Stomach smooth muscle (tissue), 2 donors: Measurements from ENCODE around the gene GALNT7.

Experiments
- H3K27ac ChIP-seq: one replicate; pipeline ENCODE4 v1.7.0; 2013; ENCODE audit warnings: mild to moderate bottlenecking, low read length, inconsistent platforms
- H3K27me3 ChIP-seq, 2 donors: one replicate each; pipeline ENCODE4 v1.7.0; 2013; ENCODE audit warnings: low read length in 2 of 2; ENCODE audit not compliant: insufficient read depth in 2 of 2, control insufficient read depth in 1 of 2
- H3K36me3 ChIP-seq, 2 donors: one replicate each; pipeline ENCODE4 v1.7.0; 2013; ENCODE audit warnings: low read length in 2 of 2; ENCODE audit not compliant: control insufficient read depth in 2 of 2, insufficient read depth in 2 of 2
- H3K4me1 ChIP-seq: one replicate; pipeline ENCODE4 v1.7.0; 2013; ENCODE audit warnings: low read length; ENCODE audit not compliant: control insufficient read depth, insufficient read depth
- H3K4me3 ChIP-seq, 2 donors: one replicate each; pipeline ENCODE4 v1.7.0; 2013; ENCODE audit warnings: low read length in 2 of 2
- H3K9ac ChIP-seq, 2 donors: one replicate each; pipeline ENCODE4 v1.7.0; 2013; ENCODE audit warnings: low read length in 2 of 2, mild to moderate bottlenecking in 1 of 2
- H3K9me3 ChIP-seq, 2 donors: one replicate each; pipeline ENCODE4 v1.7.0; 2013; ENCODE audit warnings: low read length in 2 of 2; ENCODE audit not compliant: control insufficient read depth in 2 of 2
- donor health status: healthy.
- donor health status: Pancreatic carcinoma.

Gene GALNT7

DNA sequence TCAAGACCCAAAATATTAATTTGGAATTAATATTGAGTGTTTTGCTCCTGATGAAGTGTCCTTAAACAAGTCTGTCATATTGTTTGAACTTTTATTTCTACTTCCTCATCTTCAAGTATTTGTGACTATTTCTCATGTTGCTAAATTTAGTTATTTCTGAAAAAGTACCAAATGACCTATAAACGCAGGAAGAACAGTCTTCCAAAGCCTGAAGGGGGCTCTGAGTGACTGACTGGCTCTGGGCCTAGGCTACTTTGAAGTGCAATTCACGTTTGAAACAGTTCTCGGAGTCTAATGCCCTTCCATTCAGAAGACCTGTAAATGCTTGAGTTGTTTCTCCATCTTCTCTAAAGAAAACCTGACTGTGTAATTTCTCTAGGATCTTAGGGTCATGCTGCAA, 26.5 kb downstream of the GALNT7 start:
- Histone ChIP-seq H3K27me3 (no peaks in the 10 kb centered on the region), H3K9ac (no peak overlapping the region), H3K4me3 (no peak overlapping the region), H3K36me3 (no peaks in the 10 kb centered on the region), H3K27ac (no peak overlapping the region), H3K9me3 (no peaks in the 10 kb centered on the region), H3K4me1 (no peaks in the 10 kb centered on the region)

DNA sequence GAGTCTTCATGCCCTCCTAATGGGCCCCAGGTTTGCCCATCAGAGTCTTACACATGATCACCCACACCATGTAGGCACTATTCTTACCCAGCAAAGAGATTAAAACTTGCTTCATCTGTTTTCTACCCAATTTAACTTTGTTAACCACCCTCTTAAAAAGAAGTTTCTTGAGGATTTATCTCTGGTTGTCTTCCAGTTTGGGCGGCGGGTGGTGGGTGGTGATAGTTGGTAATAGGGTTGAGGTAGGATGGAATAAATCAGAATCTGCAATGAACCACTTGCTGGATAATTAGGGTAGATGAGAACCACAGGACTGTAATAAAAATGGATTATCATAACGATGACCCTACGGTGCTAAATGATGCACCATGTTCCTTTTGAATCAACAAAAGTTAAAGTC, 30.9 kb downstream of the GALNT7 start:
- Histone ChIP-seq H3K4me1 (no peaks in the 10 kb centered on the region), H3K9ac (no peak overlapping the region)

DNA sequence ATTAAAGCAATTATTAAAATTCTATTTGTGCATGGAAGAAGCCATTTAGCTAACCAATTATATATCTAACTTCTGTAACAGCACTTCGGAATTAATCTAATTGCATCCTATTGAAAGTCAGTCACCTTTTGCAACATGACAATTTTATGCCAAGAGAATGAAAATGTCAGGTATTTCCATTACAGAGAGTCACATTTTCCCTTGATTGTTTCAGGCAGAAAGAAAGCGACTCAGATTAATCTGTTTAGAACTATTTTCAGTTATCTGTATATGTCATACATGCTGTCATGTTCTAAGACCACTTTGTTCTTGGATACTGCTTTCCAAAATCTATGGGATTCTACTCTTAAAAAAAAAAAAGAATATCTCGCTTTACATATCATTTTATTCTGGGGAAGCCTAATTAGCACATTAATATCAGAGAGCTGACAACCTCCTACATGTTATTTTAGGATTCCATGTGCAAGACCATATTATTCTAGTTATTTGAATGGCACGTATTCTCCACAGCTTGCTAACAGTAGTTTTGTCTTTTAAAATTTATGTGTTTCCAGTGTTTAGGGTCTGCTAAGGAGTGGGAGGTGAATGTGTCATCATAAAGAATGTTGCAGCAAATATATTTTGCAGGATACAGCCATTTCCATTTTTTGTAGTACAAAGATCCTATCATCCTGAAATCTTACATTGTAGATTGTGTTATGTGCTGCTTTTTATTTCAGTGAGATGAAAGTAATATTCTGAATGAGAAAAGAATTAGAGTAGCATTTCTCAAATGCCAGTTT, 31.7 kb downstream of the GALNT7 start:
- H3K9me3 ChIP-seq = no peaks in the 10 kb centered on the region
- no peak overlapping the region for H3K27ac ChIP-seq
- H3K4me3 ChIP-seq = no peak overlapping the region
- no peaks in the 10 kb centered on the region for H3K4me1 ChIP-seq
- no peaks in the 10 kb centered on the region for H3K27me3 ChIP-seq
- no peak overlapping the region for H3K9ac ChIP-seq
- peaks cover 0 to 3% of the 10 kb centered on the region in 2 donors for H3K36me3 ChIP-seq

More for the DNA sequence above, 30.9 kb downstream of the GALNT7 start:
- Histone ChIP-seq H3K9me3 (no peaks in the 10 kb centered on the region), H3K36me3 (peaks cover 0 to 3% of the 10 kb centered on the region in 2 donors), H3K27ac (no peak overlapping the region), H3K4me3 (no peak overlapping the region), H3K27me3 (no peaks in the 10 kb centered on the region)

DNA sequence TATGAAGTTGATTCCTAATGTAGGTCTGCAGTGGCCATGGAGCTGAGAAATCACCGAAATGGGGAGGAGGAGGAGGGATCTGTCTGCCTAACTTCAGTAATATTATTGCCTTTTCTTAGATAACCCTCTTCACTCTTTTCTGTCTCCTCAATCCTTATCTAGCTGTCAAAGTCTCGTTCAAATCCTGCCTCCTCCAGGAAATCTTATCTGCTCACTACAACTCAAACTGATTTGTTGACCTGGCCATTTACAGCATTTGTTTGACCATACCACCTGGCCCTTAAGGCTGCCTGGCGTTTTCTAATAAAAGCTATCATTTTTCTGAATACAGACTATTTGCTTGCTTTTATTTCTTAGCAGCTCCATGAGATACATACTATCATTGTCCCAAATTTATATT, 33.8 kb downstream of the GALNT7 start:
- Histone ChIP-seq H3K27ac (no peak overlapping the region), H3K4me1 (no peaks in the 10 kb centered on the region), H3K4me3 (no peak overlapping the region), H3K9me3 (no peaks in the 10 kb centered on the region), H3K9ac (no peak overlapping the region), H3K27me3 (no peaks in the 10 kb centered on the region), H3K36me3 (peaks cover 0 to 3% of the 10 kb centered on the region in 2 donors)

DNA sequence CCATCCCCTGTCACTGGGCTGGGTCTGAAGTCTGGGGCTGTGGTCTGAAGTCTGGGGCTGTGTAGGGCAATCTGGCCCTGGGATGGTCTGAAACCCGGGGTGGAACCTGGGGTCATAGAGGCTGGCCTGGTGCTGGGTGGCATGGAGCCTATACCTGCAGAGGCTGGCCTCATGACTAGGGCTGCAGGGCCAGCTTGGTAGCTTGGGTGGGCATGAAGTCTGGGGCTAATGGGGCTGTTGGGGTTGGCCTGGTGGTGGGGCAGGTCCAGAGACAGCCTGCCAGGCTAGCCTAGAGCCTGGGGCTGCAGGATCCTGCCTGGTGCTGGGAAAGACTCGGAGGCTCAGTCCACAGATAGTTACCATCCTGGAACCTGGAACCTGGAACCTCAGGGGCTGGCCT, 37.0 kb downstream of the GALNT7 start:
- H3K27ac ChIP-seq = no peak overlapping the region
- H3K4me1 ChIP-seq = no peaks in the 10 kb centered on the region
- H3K9ac ChIP-seq = no peak overlapping the region
- no peak overlapping the region for H3K4me3 ChIP-seq
- H3K27me3 ChIP-seq = no peaks in the 10 kb centered on the region
- H3K9me3 ChIP-seq = no peaks in the 10 kb centered on the region
- H3K36me3 ChIP-seq = peaks cover 0 to 3% of the 10 kb centered on the region in 2 donors

DNA sequence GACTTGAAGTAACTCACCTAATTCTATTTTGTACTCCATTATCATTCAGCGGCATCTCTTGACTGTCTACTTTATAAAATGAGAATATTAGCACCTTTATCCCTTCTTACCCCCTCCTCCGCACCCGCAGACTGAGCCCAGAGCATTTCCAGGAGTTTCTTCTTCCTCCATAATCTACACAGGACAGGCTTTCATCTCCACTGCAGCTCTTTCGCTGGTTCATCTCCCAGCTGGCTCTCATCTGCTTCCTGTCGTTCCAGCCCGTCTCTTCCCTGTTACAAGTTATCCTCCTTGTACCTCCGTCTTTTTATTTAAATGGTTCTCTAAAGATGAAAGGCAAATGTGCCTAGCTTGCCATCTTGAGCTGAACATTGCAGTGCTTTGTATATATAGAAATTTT, 39.8 kb downstream of the GALNT7 start:
- Histone ChIP-seq H3K27me3 (no peaks in the 10 kb centered on the region), H3K36me3 (peaks cover 0 to 3% of the 10 kb centered on the region in 2 donors), H3K27ac (no peak overlapping the region), H3K4me1 (no peaks in the 10 kb centered on the region), H3K9ac (no peak overlapping the region), H3K4me3 (no peak overlapping the region), H3K9me3 (no peaks in the 10 kb centered on the region)

DNA sequence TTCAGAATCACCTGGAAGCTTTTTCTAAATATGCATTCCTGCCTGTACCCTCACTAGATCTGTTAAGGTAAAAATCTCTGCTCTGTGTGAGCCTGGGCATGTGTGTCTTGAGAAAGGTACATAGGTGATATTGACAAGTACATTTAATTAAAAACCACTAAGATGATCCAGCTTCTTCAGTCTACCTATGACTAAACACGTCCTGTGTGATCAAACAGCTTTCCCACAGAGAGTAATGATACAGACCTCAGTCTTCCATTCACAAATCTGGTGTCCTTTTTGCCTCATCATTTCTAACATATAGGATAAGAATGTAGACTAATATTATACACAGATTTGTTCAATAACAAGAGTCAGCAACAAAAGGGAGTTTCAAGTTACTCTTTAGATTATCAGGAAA, 42.6 kb downstream of the GALNT7 start:
- Histone ChIP-seq H3K36me3 (no peaks in the 10 kb centered on the region), H3K9me3 (no peaks in the 10 kb centered on the region), H3K9ac (no peak overlapping the region), H3K27me3 (no peaks in the 10 kb centered on the region), H3K27ac (no peak overlapping the region), H3K4me3 (no peak overlapping the region), H3K4me1 (peaks cover 8% of the 10 kb centered on the region)

DNA sequence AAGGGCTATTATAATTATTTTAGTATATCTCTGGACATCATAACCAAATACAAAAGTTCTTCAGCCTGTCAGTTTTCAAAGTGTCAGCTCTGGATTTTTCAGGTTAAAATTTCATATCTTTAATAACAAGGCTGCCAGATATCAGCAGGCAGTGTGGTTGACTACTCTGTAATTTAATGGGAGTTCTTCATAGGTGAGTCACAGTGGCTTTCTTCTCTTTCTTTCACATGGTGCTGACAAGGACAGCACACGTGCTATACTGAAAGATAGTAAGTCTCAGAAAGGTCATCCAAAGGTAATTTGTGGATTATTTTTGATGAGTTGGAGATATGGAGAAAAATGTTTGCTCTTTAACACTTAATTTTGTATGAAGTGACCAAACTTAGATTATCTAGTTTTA, 43.2 kb downstream of the GALNT7 start:
- Histone ChIP-seq H3K27ac (no peak overlapping the region), H3K4me3 (no peak overlapping the region), H3K9me3 (no peaks in the 10 kb centered on the region), H3K9ac (no peak overlapping the region), H3K27me3 (no peaks in the 10 kb centered on the region), H3K36me3 (no peaks in the 10 kb centered on the region), H3K4me1 (peaks cover 8% of the 10 kb centered on the region)

DNA sequence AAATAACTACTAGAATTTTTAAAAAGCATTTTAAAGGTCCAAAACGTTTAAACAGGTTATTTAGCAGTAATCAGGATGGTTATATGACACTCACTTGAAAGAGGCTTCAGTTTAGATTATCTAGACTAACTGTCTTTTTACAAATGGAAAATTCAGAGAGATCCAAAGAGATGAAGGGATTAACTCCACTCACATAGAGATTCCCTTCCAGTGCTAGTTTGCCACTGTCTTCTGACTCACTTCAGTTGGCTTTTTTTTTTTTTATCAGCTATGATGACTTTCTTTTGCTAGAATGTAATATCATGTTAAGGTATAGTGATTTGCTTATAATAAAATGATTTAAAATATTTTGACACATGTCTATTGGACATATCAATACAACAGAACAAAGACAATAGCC, 43.8 kb downstream of the GALNT7 start:
- no peaks in the 10 kb centered on the region for H3K36me3 ChIP-seq
- H3K4me3 ChIP-seq = no peak overlapping the region
- no peaks in the 10 kb centered on the region for H3K27me3 ChIP-seq
- H3K9me3 ChIP-seq = no peaks in the 10 kb centered on the region
- H3K9ac ChIP-seq = no peak overlapping the region
- peaks cover 8% of the 10 kb centered on the region for H3K4me1 ChIP-seq
- H3K27ac ChIP-seq = no peak overlapping the region

DNA sequence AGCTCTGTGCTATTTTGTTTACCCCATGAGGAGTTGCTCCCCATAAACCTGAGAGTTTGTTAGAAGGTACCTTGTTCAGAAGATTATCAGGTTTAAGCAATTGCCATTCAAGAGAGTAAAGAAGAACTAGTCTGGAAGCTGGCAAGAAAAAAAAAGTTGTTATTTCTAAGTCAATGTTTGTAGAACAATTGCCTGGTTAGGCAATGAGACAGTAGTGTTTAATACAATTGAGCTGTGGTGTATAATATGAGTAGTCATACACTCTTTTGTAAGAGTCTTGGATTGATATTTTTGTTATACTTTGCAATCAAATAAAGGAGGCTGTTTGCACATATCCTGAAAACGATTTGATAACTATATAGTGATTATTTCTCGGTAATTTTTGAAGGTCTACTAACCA, 44.7 kb downstream of the GALNT7 start:
- Histone ChIP-seq H3K27me3 (no peaks in the 10 kb centered on the region), H3K4me3 (no peak overlapping the region), H3K9ac (no peak overlapping the region), H3K4me1 (peaks cover 8% of the 10 kb centered on the region), H3K36me3 (no peaks in the 10 kb centered on the region), H3K27ac (no peak overlapping the region), H3K9me3 (no peaks in the 10 kb centered on the region)

DNA sequence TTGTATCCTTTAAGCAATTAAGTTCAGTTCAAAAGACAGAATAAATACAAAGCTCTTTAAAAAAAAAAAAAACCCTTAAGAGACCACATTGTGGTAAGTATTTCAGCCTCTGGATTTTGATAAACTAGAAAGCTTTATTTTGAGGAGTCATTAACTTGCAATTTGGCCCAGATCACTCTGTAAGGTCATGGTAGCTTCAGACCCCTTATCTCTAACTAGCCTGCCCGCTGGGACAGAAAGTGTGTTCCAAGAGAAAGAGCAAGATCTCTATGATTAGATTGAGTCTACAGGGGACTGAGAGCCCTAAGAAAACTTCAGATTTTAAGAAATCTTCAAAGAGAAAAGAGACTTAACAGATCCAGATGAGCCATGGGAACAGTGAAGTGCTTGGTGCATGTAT, 45.6 kb downstream of the GALNT7 start:
- no peaks in the 10 kb centered on the region for H3K36me3 ChIP-seq
- H3K27ac ChIP-seq = no peak overlapping the region
- H3K27me3 ChIP-seq = no peaks in the 10 kb centered on the region
- H3K9me3 ChIP-seq = no peaks in the 10 kb centered on the region
- no peak overlapping the region for H3K4me3 ChIP-seq
- peaks cover 8% of the 10 kb centered on the region for H3K4me1 ChIP-seq
- no peak overlapping the region for H3K9ac ChIP-seq
